KMS-11 (cell line): ENCODE results near the gene SPC24.
"Not testable (repeated sequence)": the region's sequence is repeated elsewhere in the genome, so short reads cannot be mapped to it uniquely, and the experiment has no call there.

Source experiments
- H2AFZ ChIP-seq: fragments of 200-600 bp; sonication (generic); 2 replicates; pipeline ENCODE4 v1.6.1; 2016; ENCODE audit warnings: antibody characterized with exemption, mixed run types, low read depth
- H3K27ac ChIP-seq: fragments of 200-600 bp; sonication (generic); 2 replicates; pipeline ENCODE4 v1.6.1; 2016; ENCODE audit warnings: mild to moderate bottlenecking, mixed run types
- H3K27me3 ChIP-seq: fragments of 200-600 bp; sonication (generic); 2 replicates; pipeline ENCODE4 v1.6.1; 2017; ENCODE audit warnings: mild to moderate bottlenecking, low read depth, mixed run types, moderate library complexity; ENCODE audit not compliant: insufficient read depth
- H3K36me3 ChIP-seq: fragments of 200-600 bp; sonication (generic); 2 replicates; pipeline ENCODE4 v1.6.1; 2017; ENCODE audit warnings: mild to moderate bottlenecking, mixed run types; ENCODE audit not compliant: insufficient read depth
- H3K4me1 ChIP-seq: fragments of 200-600 bp; sonication (generic); 2 replicates; pipeline ENCODE4 v1.6.1; 2016; ENCODE audit warnings: mild to moderate bottlenecking, low read depth, mixed run types; ENCODE audit not compliant: poor library complexity, severe bottlenecking
- H3K4me2 ChIP-seq: fragments of 200-600 bp; sonication (generic); 2 replicates; pipeline ENCODE4 v1.7.0; 2016; ENCODE audit warnings: mild to moderate bottlenecking, mixed run types
- H3K4me3 ChIP-seq: fragments of 200-600 bp; sonication (generic); IDR thresholded peaks from 2 replicates; pipeline ENCODE4 v1.6.1; 2017; ENCODE audit warnings: low read depth, low read length, mixed read lengths; ENCODE audit not compliant: insufficient read depth
- H3K79me2 ChIP-seq: fragments of 200-600 bp; sonication (generic); 2 replicates; pipeline ENCODE4 v1.6.1; 2016; ENCODE audit warnings: low read depth, mixed run types; ENCODE audit not compliant: insufficient read depth
- H3K9ac ChIP-seq: fragments of 200-600 bp; sonication (generic); 2 replicates; pipeline ENCODE4 v1.6.1; 2016; ENCODE audit warnings: mild to moderate bottlenecking, mixed run types
- H4K20me1 ChIP-seq: fragments of 200-600 bp; sonication (generic); 2 replicates; pipeline ENCODE4 v1.6.1; 2016; ENCODE audit warnings: mild to moderate bottlenecking, mixed run types; ENCODE audit not compliant: insufficient read depth
- TF ChIP-seq, protein P1 (sequence below): fragments of 200-600 bp; sonication (generic); conservative IDR thresholded peaks from 2 replicates; pipeline ENCODE4 v1.6.1; 2017; ENCODE audit warnings: low read depth, mild to moderate bottlenecking, antibody characterized with exemption, low read length, moderate library complexity, mixed read lengths

Gene SPC24

DNA sequence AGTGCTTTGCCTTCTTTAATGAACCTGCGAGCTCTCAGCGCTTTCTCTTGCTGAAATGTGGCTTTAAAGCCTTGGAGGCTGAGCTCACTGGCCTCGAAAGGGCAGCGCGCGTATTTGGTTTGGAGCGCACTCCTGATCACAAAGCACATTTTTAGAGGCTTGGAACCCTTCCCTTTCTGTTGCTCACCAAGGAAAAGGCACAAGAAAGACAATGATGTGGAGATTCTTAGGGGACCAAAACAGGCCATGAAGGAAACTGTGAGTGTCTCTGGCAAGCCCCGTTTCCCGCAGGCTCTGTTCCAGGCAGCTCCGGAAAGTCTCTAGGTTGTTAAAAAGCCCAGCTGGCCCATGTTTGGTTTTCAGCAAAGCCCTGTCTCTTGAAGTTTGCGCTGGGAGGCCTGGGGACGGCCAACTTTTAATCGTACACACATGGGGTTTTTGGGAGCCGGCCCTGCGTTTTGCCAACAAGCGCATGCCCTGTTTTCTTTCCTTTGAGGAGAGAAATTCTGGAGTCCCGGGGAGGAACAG is 9.4 kb upstream of the SPC24 start:
- no peak overlapping the region for H3K4me3 ChIP-seq
- no peaks in the 10 kb centered on the region for H4K20me1 ChIP-seq
- H3K36me3 ChIP-seq, result no peaks in the 10 kb centered on the region
- H3K27ac ChIP-seq, result no peak overlapping the region
- H2AFZ ChIP-seq, result no peak overlapping the region
- H3K79me2 ChIP-seq, result no peaks in the 10 kb centered on the region
- no peaks in the 10 kb centered on the region for H3K4me1 ChIP-seq
- H3K4me2 ChIP-seq, result no peak overlapping the region
- H3K27me3 ChIP-seq, result no peaks in the 10 kb centered on the region
- H3K9ac ChIP-seq, result no peak overlapping the region
- TF ChIP-seq, protein P1, sequence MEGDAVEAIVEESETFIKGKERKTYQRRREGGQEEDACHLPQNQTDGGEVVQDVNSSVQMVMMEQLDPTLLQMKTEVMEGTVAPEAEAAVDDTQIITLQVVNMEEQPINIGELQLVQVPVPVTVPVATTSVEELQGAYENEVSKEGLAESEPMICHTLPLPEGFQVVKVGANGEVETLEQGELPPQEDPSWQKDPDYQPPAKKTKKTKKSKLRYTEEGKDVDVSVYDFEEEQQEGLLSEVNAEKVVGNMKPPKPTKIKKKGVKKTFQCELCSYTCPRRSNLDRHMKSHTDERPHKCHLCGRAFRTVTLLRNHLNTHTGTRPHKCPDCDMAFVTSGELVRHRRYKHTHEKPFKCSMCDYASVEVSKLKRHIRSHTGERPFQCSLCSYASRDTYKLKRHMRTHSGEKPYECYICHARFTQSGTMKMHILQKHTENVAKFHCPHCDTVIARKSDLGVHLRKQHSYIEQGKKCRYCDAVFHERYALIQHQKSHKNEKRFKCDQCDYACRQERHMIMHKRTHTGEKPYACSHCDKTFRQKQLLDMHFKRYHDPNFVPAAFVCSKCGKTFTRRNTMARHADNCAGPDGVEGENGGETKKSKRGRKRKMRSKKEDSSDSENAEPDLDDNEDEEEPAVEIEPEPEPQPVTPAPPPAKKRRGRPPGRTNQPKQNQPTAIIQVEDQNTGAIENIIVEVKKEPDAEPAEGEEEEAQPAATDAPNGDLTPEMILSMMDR, result no peak

DNA sequence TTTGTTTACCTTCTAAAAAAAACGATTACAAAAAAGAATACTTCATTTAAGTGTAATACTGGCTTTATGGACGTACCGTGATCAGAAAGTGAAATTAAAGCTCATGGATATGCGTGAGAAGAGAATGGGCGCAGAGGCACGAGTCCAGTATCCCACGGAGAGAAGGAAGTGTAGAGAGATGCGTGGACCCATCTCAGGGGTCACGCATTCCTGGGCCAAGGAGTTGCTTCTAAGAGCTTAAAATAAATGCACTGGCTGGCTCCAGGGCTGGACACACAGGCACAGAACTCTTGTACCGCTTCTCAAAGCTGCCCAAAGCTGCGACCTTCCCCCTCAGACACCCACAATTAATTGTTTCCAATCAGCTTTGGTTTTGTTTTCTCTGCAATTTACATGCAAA is 8.7 kb upstream of the SPC24 start:
- Histone ChIP-seq H3K4me1 (no peaks in the 10 kb centered on the region), H2AFZ (no peak overlapping the region), H3K4me2 (no peak overlapping the region), H3K79me2 (no peaks in the 10 kb centered on the region), H3K36me3 (no peaks in the 10 kb centered on the region), H3K27me3 (no peaks in the 10 kb centered on the region), H3K27ac (no peak overlapping the region), H4K20me1 (no peaks in the 10 kb centered on the region), H3K9ac (no peak overlapping the region), H3K4me3 (no peak overlapping the region)
- TF ChIP-seq, protein P1, result no peak

DNA sequence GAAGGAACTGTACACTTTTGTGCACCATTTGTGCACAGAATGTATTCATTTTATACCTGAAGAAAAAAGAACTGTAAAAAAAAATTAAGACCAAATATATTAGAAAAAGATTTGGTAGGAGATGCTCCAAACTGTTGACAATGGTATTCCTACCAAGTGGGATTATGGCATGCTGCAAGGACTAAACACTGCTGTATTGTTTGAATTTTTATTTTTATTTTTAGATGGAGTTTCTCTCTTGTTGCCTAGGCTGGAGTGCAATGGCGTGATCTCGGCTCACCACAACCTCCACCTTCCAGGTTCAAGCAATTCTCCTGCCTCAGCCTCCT is 4.8 kb upstream of the SPC24 start:
- not testable (repeated sequence) for H3K4me2 ChIP-seq, H3K79me2 ChIP-seq, H3K9ac ChIP-seq, H3K27me3 ChIP-seq, H2AFZ ChIP-seq, H4K20me1 ChIP-seq, H3K4me1 ChIP-seq, H3K36me3 ChIP-seq, H3K4me3 ChIP-seq, H3K27ac ChIP-seq

DNA sequence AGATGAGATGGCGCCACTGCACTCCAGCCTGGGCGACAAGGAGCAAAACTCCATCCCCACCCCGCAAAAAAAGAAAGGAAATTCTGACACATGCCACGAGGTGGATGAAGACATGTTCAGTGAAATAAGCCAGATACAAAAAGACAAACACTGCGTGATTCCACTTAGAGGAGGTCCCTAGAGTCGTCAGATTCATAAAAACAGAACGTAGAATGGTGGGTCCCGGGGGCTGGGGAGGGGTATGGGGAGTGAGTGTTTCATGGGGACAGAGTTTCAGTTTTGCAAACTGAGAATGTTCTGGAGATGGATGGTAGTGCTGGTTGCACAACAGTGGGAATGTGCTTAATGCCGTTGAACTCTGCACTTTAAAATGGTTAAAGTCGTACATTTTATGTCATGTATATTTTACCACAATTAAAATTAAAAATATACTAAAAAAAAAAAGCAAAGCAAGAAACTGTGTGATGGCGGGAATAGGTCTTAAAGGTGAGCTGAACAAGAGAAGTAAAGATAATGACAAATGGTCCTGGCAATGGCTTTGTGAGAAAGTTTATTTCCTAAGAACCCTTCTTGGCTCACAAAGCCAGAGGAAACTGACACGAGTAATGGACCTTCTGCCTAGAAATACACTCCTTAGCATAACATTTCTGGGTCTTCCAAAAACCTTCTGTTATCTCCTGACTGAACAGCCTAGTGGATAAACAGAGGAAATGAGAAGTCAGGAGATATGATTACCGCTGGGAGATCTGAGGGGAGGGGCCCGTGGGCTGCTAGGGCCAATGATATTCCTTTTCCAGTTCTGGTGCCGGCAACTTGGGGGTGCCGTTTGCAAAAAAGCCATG is 4.2 kb upstream of the SPC24 start:
- Histone ChIP-seq H3K4me1 (peaks cover 4% of the 10 kb centered on the region), H3K9ac (no peak overlapping the region), H3K4me3 (no peak overlapping the region), H3K4me2 (no peak overlapping the region), H3K36me3 (no peaks in the 10 kb centered on the region), H3K27me3 (no peaks in the 10 kb centered on the region), H3K79me2 (peaks cover 8% of the 10 kb centered on the region), H2AFZ (no peak overlapping the region), H4K20me1 (no peaks in the 10 kb centered on the region), H3K27ac (no peak overlapping the region)
- TF ChIP-seq, protein P1, result no peak

DNA sequence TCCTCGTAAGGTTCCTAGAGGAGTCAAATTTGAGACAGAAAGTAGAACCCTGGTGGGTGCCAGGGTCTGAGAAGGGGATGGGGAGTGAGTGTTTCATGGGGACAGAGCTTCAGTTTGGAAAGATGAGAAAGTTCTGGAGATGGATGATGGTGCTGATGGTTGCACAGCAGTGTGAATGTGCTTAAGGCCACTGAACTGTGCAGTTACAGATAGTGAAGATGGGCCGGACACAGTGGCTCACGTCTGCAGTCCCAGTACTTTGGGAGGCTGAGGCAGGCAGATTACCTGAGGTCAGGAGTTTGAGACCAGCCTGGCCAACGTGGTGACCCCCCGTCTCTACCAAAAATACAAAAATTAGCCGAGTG is 917 bp downstream of the SPC24 start:
- no peaks in the 10 kb centered on the region for H3K36me3 ChIP-seq
- no peaks in the 10 kb centered on the region for H4K20me1 ChIP-seq
- peaks cover 42% of the 10 kb centered on the region for H3K79me2 ChIP-seq
- no peak overlapping the region for H3K4me3 ChIP-seq
- H2AFZ ChIP-seq, result no peak overlapping the region
- no peaks in the 10 kb centered on the region for H3K27me3 ChIP-seq
- TF ChIP-seq, protein P1, result no peak
- peak overlapping the region; percentile 77 for H3K4me2 ChIP-seq
- peaks cover 13% of the 10 kb centered on the region for H3K4me1 ChIP-seq
- H3K27ac ChIP-seq, result no peak overlapping the region
- peak overlapping the region; percentile 81; the same call in 1 of the 2 replicates for H3K9ac ChIP-seq
